H1 (cell line): Measurements from ENCODE around the gene TAB3. TPM values are rescaled to one million over a fixed set of nuclear protein-coding genes. Genes with fewer than 3 reads are reported as not detected.

ENCODE experiments used
- polyA plus RNA-seq, 7 experiments: library from polyadenylated mRNA; depleted of rRNA in 3 of 7; stranded (reverse) in 5 of 7; unstranded in 2 of 7; fragments of >200 nt in 5 of 7; fragments of 200-250 nt in 2 of 7; gene quantifications; 1 replicate in 5 of 7; 2 replicates in 1 of 7; 4 replicates in 1 of 7; pipeline versions ENCODE4 v1.2.1 to v1.2.3, GENCODE V29; 2011 to 2013; ENCODE audit warnings: missing spikeins in 2 of 7, mixed read lengths in 2 of 7
- total RNA-seq: library from RNA; stranded (reverse); fragmentation: NEBNext Ultra II Directional; extraction: Animal tissue kit (Norgen Biotek cat#: 25700); gene quantifications from 2 replicates; pipeline ENCODE4 v1.2.1, GENCODE V29; 2021

TAB3 gene
- total and polyA plus RNA-seq, 2 of the 8 experiments (the other 6 are each of a cell fraction or from before 2014, with no cell fraction given), result 12.7 to 12.9 TPM

Other genes starting within 250 kb of the TAB3 start
- 9.4 and 11.2 TPM in 2 replicates for gene GK, start 235.8 kb downstream of the TAB3 start, total RNA-seq
- gene GK, start 235.8 kb downstream of the TAB3 start, polyA plus RNA-seq (2011; rRNA removed), result 2.2 and 2.9 TPM in 2 replicates
- gene FTHL17, start 182.8 kb upstream of the TAB3 start, total RNA-seq, result not detected in 2 replicates
- not detected in 2 replicates for gene FTHL17, start 182.8 kb upstream of the TAB3 start, polyA plus RNA-seq (2011; rRNA removed)